Right ventricle myocardium inferior (tissue), 1 donor: Measurements from ENCODE around the gene RALB. TPM values are rescaled to one million over a fixed set of nuclear protein-coding genes. Genes with fewer than 3 reads are reported as not detected.
A peak's percentile ranks its signal among the peaks of the same experiment; 100 is the strongest.
"Not testable (repeated sequence)": the region's sequence is repeated elsewhere in the genome, so short reads cannot be mapped to it uniquely, and the experiment has no call there.

Experiments
- ATAC-seq: fragments of 200-7000 bp; cut with Tn5 transposase; one replicate; pipeline ENCODE4 v1.9.1; 2020; ENCODE audit warnings: mild to moderate bottlenecking, moderate library complexity
- DNase-seq: peaks from one replicate; pipeline ENCODE4 v3.0.0; 2021; ENCODE audit errors: missing footprints
- intact Hi-C: fragments of 100-400 bp; cut with DNase I; formaldehyde crosslinking; loops from one replicate; pipeline ENCODE4 v1.11.0; 2022
- total RNA-seq: library from RNA; stranded (reverse); fragmentation: NEBNext Ultra II Directional; extraction: Animal tissue kit (Norgen Biotek cat#: 25700); gene quantifications from one replicate; pipeline ENCODE4 v1.2.1, GENCODE V29; 2021
- donor health status: DM: no; HTN: yes; CAD: no; lungs with severe emphysema.

Gene RALB
- total RNA-seq, 1 donor from 2014 or later, result 52.0 TPM

DNA sequence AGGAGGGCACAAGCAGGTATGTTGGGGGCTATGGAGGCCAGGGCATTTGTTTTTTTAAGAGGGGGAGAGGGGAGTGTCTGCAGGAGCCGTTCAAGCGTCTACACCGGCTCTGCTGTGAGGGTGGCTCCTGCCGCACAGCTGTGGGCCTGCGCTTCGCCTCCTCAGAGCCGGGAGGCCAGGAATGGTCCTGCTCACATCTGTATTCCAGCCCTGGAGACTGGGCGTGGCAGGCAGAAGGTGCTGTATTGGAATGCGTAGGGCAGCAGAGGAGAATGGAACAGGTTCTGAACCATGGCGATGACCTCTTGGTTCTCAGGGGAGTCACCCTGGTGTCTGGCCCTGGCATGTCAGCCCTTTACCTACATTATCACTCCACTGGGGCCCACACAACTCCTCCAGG lies 66.5 kb downstream of the RALB start:
- DNase-seq, result no peak
- intact Hi-C loops, result loop anchor here (10.0 kb wide), 3 partner anchors 94 to 614 kb away; partner anchors contain the start of gene TMEM185B
- no peak for ATAC-seq

DNA sequence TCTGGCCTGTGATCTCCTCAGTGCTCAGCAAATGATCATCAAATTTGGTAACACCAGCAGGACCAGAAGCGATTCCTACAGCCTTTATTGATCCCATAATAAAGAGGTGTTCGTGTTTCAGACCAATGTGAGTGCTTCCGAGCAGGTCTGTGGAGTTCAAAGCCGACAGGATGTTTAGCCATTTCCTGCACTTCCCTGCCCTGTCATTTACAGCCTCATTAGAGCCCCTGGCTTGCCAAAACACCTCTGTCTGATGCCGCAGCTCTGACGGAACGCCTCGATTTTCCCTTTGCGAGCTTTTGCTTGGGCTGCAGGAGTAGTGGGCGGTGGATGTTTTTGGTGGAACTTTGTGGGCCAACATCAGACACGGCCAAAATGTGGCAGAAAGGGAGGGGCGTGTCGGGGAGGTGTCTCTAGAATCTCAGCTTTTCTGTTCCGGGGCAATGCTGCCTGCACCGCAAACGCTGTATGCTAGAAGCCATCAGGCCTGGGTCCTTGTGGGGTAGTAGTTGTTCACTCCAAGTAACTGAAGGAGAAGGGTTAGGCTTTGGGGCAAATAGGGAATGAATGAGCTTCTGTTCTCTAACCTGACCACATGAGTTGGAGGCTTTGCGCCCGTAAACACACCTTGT lies 67.2 kb downstream of the RALB start:
- ATAC-seq, result no peak
- DNase-seq, result no peak
- intact Hi-C loops, result loop anchor here (10.0 kb wide), 3 partner anchors 95 to 615 kb away; partner anchors contain the start of gene TMEM185B

- DNase-seq (no peak), ATAC-seq (no peak)
- intact Hi-C loops, result no loop called here
Measured at GRCh38 chr2:120320318-120320851, 67.7 kb downstream of the RALB start.

- intact Hi-C loops, ATAC-seq, DNase-seq: not testable (repeated sequence)
Measured at GRCh38 chr2:120320887-120321556, 68.4 kb downstream of the RALB start.

GRCh38 chr2:120321721-120322284 lies 69.2 kb downstream of the RALB start:
- no peak for ATAC-seq
- DNase-seq, result no peak
- intact Hi-C loops, result no loop called here

DNA sequence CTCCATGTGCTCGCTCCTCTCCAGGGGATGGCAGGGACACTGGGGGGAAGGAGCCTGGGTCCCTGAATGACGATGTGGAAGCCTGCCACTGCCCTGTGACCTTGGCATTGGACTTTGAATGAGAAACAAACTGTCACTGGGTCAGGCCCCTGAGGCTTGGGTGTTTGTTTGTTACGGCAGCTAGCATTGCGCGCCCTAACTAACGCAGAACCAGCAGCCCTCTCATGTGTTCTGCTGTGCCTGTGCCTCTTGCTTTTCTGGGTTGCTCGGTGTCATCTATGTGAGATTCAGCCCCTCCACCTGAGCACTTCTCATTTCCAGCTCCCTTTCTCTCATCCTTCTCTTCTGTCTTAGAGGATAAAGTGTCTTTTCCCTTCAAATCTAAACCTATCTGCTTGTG lies 69.7 kb downstream of the RALB start:
- intact Hi-C loops, result no loop called here
- DNase-seq, result no peak

GRCh38 chr2:120323214-120323613 lies 70.6 kb downstream of the RALB start:
- intact Hi-C loops, result no loop called here
- ATAC-seq (peak; percentile 94), DNase-seq (peak; percentile 87)

More for the DNA sequence above, 69.7 kb downstream of the RALB start:
- ATAC-seq, result no peak

DNA sequence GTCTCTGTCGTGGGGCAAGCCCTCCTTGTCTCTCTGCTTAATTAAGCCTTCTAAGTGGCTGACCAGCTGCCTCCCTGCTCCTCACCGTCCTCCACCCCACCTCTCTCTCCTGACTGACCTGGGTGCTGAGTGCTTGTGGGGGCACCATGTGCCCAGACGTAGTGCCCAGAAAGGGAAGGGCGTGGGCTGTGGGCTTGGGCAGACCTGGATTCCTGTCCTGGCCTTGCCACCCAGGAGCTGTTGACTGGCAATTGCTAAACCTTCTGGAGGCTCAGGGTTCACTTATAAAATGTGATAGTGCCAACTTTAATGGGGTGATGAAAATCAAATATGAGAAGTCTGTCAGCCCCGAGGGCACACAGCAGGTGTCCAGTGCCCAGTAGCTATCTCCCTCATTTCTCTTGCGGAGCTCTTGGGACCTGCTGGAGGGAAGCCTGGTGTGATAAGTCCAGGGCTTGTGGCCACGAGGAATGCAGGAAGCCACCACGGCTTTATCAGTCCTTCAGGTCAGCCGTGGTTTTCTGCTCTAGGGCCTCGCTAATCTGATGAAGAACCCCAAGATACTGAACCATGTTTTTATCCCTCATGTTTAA lies 71.3 kb downstream of the RALB start:
- ATAC-seq, result peak; percentile 50
- intact Hi-C loops, result no loop called here
- DNase-seq, result no peak

DNA sequence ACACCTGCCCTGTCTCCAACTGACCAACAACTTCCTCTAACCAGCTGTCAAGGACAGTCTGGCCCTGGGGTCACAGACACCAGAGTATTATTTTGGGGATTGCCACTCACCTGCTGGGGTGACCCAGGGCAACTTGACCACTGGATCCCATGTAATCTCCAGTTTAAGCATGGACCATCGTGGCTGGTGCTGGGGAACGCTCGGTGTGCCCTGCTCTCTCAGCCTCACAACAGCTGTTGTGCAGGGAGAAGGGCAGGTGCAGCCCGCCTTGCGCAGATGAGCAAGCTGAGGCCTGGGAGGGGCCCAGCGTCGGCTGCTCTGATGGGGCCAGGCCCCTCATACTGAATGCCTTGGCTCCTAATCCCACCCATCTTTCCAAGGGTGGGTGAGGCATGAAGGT lies 72.3 kb downstream of the RALB start:
- no peak for DNase-seq
- intact Hi-C loops, result no loop called here
- no peak for ATAC-seq

- ATAC-seq (no peak), DNase-seq (no peak)
- intact Hi-C loops, result no loop called here
Measured at GRCh38 chr2:120326066-120326465, 73.4 kb downstream of the RALB start.

GRCh38 chr2:120330946-120331822 lies 78.5 kb downstream of the RALB start:
- intact Hi-C loops, result no loop called here
- ATAC-seq, result no peak
- DNase-seq, result no peak

GRCh38 chr2:120331903-120332302 lies 79.3 kb downstream of the RALB start:
- intact Hi-C loops, result no loop called here
- ATAC-seq (peak; percentile 56), DNase-seq (no peak)

DNA sequence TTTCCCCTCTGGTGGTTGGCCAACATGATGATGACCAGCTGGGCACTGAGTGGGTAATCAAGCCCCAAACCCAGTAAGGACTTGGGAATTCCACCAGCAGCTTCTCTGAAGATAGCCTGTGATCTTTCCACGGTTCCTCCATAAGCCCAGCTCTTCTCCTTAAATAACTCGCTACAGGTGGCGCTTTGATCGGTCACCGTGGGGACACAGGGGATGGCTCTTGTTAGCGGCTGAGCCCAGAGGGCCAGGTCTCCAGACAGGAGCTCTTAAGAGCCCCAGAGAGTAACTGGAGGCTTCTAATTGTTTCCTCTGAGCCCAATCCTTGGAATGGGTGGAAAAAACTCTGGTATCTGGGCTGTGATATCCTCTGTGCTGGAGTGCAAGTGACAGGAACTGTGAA lies 79.7 kb downstream of the RALB start:
- intact Hi-C loops, result no loop called here
- DNase-seq, result no peak
- no peak for ATAC-seq

DNA sequence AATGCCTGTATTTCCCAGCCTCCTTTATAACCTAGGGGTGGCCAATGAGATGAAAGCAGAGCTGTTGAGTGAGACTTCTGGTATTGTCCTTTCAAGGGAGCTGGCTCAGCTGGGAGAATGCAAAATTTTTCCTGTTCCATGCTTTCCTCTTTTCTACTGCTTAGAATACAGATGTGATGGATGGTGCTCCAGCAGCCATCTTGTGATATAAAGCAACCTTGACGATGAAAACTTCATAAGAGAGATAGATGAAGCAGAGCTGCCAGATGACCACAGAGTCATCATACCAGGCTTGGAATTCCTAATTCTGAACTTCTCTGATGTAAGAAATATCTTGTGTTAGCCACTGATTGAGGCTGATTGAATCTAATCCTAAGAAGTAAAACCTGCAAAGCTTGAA lies 81.4 kb downstream of the RALB start:
- DNase-seq (no peak), ATAC-seq (no peak)
- intact Hi-C loops, result no loop called here

DNA sequence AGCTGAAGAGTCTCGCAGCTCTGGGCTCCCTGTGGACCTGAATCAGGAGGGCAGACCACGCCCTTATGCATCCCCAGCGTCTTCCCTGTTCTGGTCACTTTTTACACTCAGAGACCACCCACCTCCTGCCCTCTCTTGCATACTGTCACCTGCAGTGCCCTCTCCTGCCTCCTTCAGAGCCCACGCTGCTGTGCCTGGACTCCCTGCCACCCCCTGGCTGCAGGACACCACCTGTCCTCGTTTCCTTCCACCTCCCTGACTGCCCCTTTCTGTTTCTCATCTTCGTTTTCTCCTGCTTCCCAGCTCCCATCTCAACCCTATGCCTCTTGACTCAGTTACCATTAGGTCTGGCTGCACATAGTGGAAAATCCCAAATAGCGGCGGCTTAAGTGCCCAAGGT lies 84.1 kb downstream of the RALB start:
- no peak for DNase-seq
- ATAC-seq, result no peak
- intact Hi-C loops, result no loop called here

DNA sequence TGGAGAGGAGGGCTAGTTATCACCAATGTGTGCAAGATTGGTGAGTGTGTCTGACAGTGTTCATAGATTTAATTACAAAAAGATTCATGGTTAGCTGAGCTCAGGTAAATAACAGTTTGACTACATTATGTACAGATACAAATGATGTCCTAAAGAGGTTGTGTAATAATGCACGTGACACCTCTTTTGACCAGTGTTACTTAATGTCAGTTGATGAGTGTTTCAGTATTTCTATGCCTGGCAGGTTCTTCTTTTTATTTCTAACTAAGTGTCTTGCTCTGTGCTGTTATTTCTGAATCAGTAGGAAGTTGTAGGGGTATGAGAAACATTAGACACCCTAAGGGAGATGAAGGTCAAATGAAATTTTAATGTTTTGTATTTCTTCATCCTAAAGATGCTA lies 85.4 kb downstream of the RALB start:
- intact Hi-C loops, result no loop called here
- ATAC-seq, result no peak

GRCh38 chr2:120341977-120342376 lies 89.3 kb downstream of the RALB start:
- intact Hi-C loops, result loop anchor here (5.0 kb wide), 1 partner anchor 225 kb away; no protein-coding TSS in a partner anchor
- no peak for ATAC-seq
- DNase-seq, result peak; percentile 25

More for the DNA sequence above, 85.4 kb downstream of the RALB start:
- DNase-seq, result no peak

GRCh38 chr2:120342446-120342845 lies 89.8 kb downstream of the RALB start:
- peak; percentile 16 for DNase-seq
- intact Hi-C loops, result loop anchor here (5.0 kb wide), 1 partner anchor 225 kb away; no protein-coding TSS in a partner anchor
- no peak for ATAC-seq

DNA sequence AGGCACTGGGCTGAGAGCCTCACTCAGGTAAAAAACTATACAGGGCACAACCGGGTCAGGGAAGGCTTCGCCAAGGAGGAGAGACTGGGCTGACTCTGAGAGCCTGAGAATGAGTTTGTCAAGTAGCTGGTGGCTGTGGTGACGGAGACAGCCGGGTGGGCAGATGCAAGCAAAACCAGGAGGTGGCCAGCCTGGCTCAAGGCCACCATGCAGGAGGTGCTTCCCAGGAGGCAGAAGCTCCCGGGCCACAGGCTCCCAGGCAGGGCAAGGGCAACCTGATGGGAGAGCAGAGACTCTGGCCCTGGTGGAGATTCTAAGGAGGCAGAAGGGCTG lies 90.4 kb downstream of the RALB start:
- DNase-seq (no peak), ATAC-seq (no peak)
- intact Hi-C loops, result loop anchor here (1.0 to 5.0 kb wide), 3 partner anchors 210 to 337 kb away; no protein-coding TSS in a partner anchor
